Stomach (tissue), 19 donors: ENCODE measurements around the gene IGSF8. TPM values are rescaled to one million over a fixed set of nuclear protein-coding genes. Genes with fewer than 3 reads are reported as not detected.

Source experiments
- DNase-seq, 2 donors: peaks; one replicate each; pipeline versions ENCODE4 v3.0.0 to v3.0.0-alpha.2; 2013 to 2019
- H3K27ac ChIP-seq, 5 donors: fragments of 200-600 bp in 4 of 5; sonication (generic) in 4 of 5; one replicate each; pipeline ENCODE4 v1.5.1; 2013 to 2019; ENCODE audit warnings: mild to moderate bottlenecking in 1 of 5, moderate library complexity in 1 of 5
- H3K27me3 ChIP-seq, 3 donors: fragments of 200-600 bp; sonication (generic); one replicate each; pipeline ENCODE4 v1.5.1; 2017 to 2019; ENCODE audit warnings: mixed run types in 1 of 3
- H3K36me3 ChIP-seq, 4 donors: fragments of 200-600 bp; sonication (generic); 1 replicate in 3 of 4; 2 replicates in 1 of 4; pipeline ENCODE4 v1.5.1; 2016 to 2019
- H3K4me1 ChIP-seq, 4 donors: fragments of 200-600 bp; sonication (generic); one replicate each; pipeline ENCODE4 v1.5.1; 2016 to 2019
- H3K4me3 ChIP-seq, 4 donors: fragments of 200-600 bp; sonication (generic) in 3 of 4; one replicate each; pipeline ENCODE4 v1.5.1; 2016 to 2019; ENCODE audit warnings: mild to moderate bottlenecking in 1 of 4
- H3K9me3 ChIP-seq, 4 donors: fragments of 200-600 bp; sonication (generic); one replicate each; pipeline ENCODE4 v1.5.1; 2016 to 2019
- CTCF ChIP-seq, 7 experiments: fragments of 450-650 bp in 4 of 7; fragments of 200-600 bp in 3 of 7; sonication (generic) in 3 of 7; IDR thresholded peaks; one replicate each; pipeline ENCODE4 v1.5.1; 2016 to 2019; ENCODE audit warnings: antibody characterized with exemption in 7 of 7, control low read depth in 2 of 7, mild to moderate bottlenecking in 1 of 7
- EP300 ChIP-seq: sonication (generic); formaldehyde crosslinking; IDR thresholded peaks from one replicate; pipeline ENCODE4 v1.6.1; 2017; ENCODE audit warnings: antibody characterized with exemption
- POLR2A ChIP-seq, 4 donors: fragments of 450-650 bp; IDR thresholded peaks; one replicate each; pipeline ENCODE4 v1.6.1; 2016; ENCODE audit warnings: antibody characterized with exemption in 4 of 4, control low read depth in 2 of 4, mild to moderate bottlenecking in 1 of 4, moderate library complexity in 1 of 4
- POLR2AphosphoS5 ChIP-seq, 3 donors: sonication (generic); formaldehyde crosslinking; IDR thresholded peaks; one replicate each; pipeline ENCODE4 v1.6.1; 2016; ENCODE audit warnings: antibody characterized with exemption in 3 of 3
- WGBS, 5 donors: extraction: QIAGEN DNeasy Blood & Tissue Kit in 3 of 5; methylation state at CpG; one replicate each; pipeline versions ENCODE4 v1.1.5 to v1.1.7; 2013 to 2018; 5-methylcytosine and 5-hydroxymethylcytosine counted together
- intact Hi-C: fragments of 100-400 bp; cut with DNase I; formaldehyde crosslinking; loops from one replicate; pipeline ENCODE4 v1.15.1; 2023; ENCODE audit warnings: low total_unique reads
- long read RNA-seq, 10 donors: transcript quantifications; one replicate each; lab custom pipeline, GENCODE V29; 2026
- polyA plus RNA-seq, 3 donors: library from polyadenylated mRNA; stranded (reverse); fragments of 200-250 nt; gene quantifications; one replicate each; pipeline ENCODE4 v1.2.3, GENCODE V29; 2013
- total RNA-seq, 5 donors: library from RNA; depleted of rRNA; stranded (reverse); fragments of >200 nt; gene quantifications; one replicate each; pipeline versions ENCODE4 v1.1.0 to v1.2.3, GENCODE V29; 2014 to 2016
- donor health status: healthy with polysubstance abuse.
- donor health status: Bipolar disorder and iron deficiency.
- donor health status: healthy.

The IGSF8 gene
- total RNA-seq (10 to 100 TPM in 3 of 5 donors, 1 to 10 TPM in 2; 4.7 to 65.2 (median 11.6) TPM), polyA plus RNA-seq (10 to 100 TPM in 2 of 3 donors, 1 to 10 TPM in 1; 5.8 to 21.7 (median 18.0) TPM)
- long read RNA-seq, donor 1, partial matches to known transcripts, result 0 of 2 reads
- long read RNA-seq, donor 1, other reads (novel, unspliced or antisense), result 0 of 2 reads
- long read RNA-seq, donor 2, transcript IGSF8-201 (7 exons, 2,343 nt), result major isoform, 5 of 11 reads
- long read RNA-seq, donor 2, partial matches to known transcripts, result 5 of 11 reads
- long read RNA-seq, donor 2, other reads (novel, unspliced or antisense), result 0 of 11 reads
- long read RNA-seq, donor 3, partial matches to known transcripts, result 0 of 4 reads
- long read RNA-seq, donor 3, other reads (novel, unspliced or antisense), result 0 of 4 reads
- long read RNA-seq, donor 4, result 0 reads
- long read RNA-seq, donor 5, partial matches to known transcripts, result 5 of 8 reads
- long read RNA-seq, donor 5, other reads (novel, unspliced or antisense), result 0 of 8 reads
- long read RNA-seq, donor 6, result 0 reads
- long read RNA-seq, donor 7, partial matches to known transcripts, result 0 of 2 reads
- long read RNA-seq, donor 7, other reads (novel, unspliced or antisense), result 0 of 2 reads
- long read RNA-seq, donor 8, partial matches to known transcripts, result 5 of 9 reads
- long read RNA-seq, donor 8, other reads (novel, unspliced or antisense), result 0 of 9 reads
- long read RNA-seq, donor 9, partial matches to known transcripts, result 0 of 2 reads
- long read RNA-seq, donor 9, other reads (novel, unspliced or antisense), result 0 of 2 reads
- long read RNA-seq, donor 10, partial matches to known transcripts, result 0 of 1 reads
- long read RNA-seq, donor 10, other reads (novel, unspliced or antisense), result 0 of 1 reads

DNA sequence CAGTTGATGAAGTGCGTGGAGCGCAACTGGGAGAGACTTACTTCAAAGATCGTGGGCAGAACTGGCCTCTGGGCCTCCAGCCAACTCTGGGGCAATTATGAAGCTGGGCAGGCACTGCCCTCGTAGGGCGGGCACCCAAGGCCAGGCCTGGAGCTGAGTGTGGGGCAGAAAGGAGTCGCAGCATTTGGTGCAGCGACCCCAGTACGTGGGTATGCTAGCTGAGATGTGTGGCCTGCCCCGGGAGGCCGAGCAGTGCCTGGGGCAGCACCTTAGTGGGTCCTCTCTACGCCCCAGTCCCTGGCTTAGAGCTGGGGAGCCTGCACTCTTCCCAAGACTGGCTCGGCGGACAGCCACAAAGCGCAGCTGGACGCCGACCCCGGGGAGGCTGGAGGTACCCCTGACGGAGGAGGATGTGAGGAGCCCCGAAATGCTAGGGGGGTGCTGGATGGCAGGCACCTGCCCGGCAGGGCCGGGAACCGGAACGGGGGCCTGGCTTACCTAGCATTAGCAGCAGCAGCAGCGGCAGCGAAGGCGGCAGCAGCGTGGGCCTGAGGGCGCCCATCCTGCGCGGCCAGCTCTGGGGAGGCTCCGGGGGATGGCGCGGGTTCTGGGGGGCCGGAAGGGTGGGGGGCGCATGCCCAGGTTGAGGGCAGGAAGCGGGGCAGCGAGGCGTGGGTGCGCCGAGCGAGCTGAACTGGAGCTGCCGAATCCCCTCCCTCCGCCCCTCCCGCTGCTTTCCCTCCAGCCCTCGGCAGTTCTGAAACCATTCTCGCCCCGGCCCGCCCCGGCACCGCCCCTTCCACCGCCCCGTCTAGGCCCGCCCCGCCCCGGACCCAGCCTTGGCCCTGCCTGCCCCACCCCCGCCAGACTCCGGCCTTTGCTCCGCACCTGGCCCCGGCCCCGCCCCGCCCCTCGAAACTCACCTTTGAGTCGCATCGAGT, at the start of gene IGSF8:
Gene IGSF8 (minus strand): TSS at position 709 of the 941 bp plus-strand sequence. CDS start 147 bp downstream, at position 562.
- DNase-seq, result peak; percentile 94 to 97
- Histone ChIP-seq H3K27me3 (no peaks in the 10 kb centered on the region), H3K27ac (peak within 1 kb of the TSS; percentile 88 to 97 (median 94)), H3K9me3 (no peaks in the 10 kb centered on the region), H3K4me3 (peak within 1 kb of the TSS; percentile 58 to 90 (median 80)), H3K4me1 (peaks cover 25 to 83% (median 62%) of the 10 kb centered on the region in 4 donors), H3K36me3 (peaks cover 0 to 21% (median 20%) of the 10 kb centered on the region in 4 donors)
- TF ChIP-seq EP300, result no peak
- no peak for TF ChIP-seq CTCF (IDR thresholded peaks at IDR 0.05)
- peak in 2 of 3 donors; percentile 18 to 69 for TF ChIP-seq POLR2AphosphoS5 (IDR thresholded peaks at IDR 0.05)
- TF ChIP-seq POLR2A (IDR thresholded peaks at IDR 0.05), result peak in 1 of 4 donors; percentile 39
- intact Hi-C loops, result no loop called here
- WGBS, 5 donors, result 0 to 6% (median 2%) methylated on average over 17 to 64 of the region's 64 CpGs

GRCh38 chr1:160148121-160148520, 49.7 kb upstream of the IGSF8 start:
- 84 to 91% (median 86%) methylated on average over 3 of the region's 3 CpGs for WGBS, 5 donors
- H3K27ac ChIP-seq, result no peak overlapping the region
- H3K9me3 ChIP-seq, result no peaks in the 10 kb centered on the region
- H3K27me3 ChIP-seq, result no peaks in the 10 kb centered on the region
- intact Hi-C loops, result no loop called here
- no peak overlapping the region for H3K4me3 ChIP-seq
- no peak for DNase-seq
- TF ChIP-seq POLR2AphosphoS5 (IDR thresholded peaks at IDR 0.05), result no peak
- no peak for TF ChIP-seq POLR2A (IDR thresholded peaks at IDR 0.05)
- no peak for TF ChIP-seq EP300
- no peak for TF ChIP-seq CTCF (IDR thresholded peaks at IDR 0.05)
- H3K4me1 ChIP-seq, result no peaks in the 10 kb centered on the region
- H3K36me3 ChIP-seq, result no peaks in the 10 kb centered on the region

- TF ChIP-seq POLR2AphosphoS5 (IDR thresholded peaks at IDR 0.05) (no peak), EP300 (no peak), POLR2A (IDR thresholded peaks at IDR 0.05) (no peak), CTCF (IDR thresholded peaks at IDR 0.05) (no peak)
- H3K4me1 ChIP-seq, result no peaks in the 10 kb centered on the region
- 86 to 90% (median 87%) methylated on average over 14 of the region's 14 CpGs for WGBS, 5 donors
- no peak for DNase-seq
- no peak overlapping the region for H3K4me3 ChIP-seq
- H3K36me3 ChIP-seq, result no peaks in the 10 kb centered on the region
- H3K27me3 ChIP-seq, result peaks cover 0 to 2% (median 0%) of the 10 kb centered on the region in 3 donors
- intact Hi-C loops, result no loop called here
- no peaks in the 10 kb centered on the region for H3K9me3 ChIP-seq
- no peak overlapping the region for H3K27ac ChIP-seq
Measured at GRCh38 chr1:160146107-160146506, 47.7 kb upstream of the IGSF8 start.
